Naive thymus-derived CD4-positive, alpha-beta T cell (primary cell): ENCODE data around the gene CHCHD6. TPM values are rescaled to one million over a fixed set of nuclear protein-coding genes. Genes with fewer than 3 reads are reported as not detected.
A peak's percentile ranks its signal among the peaks of the same experiment; 100 is the strongest.

Source experiments
- ATAC-seq: fragments of 150-1000 bp; cut with Tn5 transposase; 2 replicates; pipeline ENCODE4 v1.10.0; 2021; ENCODE audit warnings: mild to moderate bottlenecking, moderate library complexity
- CTCF ChIA-PET: fragments of 350-600 bp; sonication (Branson Sonifier 250); formaldehyde crosslinking; loops from one replicate; lab custom pipeline; 2021; ENCODE audit warnings: antibody characterized with exemption; lab: Charles Lee
- POLR2A ChIA-PET: fragments of 350-600 bp; sonication (Branson Sonifier 250); formaldehyde crosslinking; loops from one replicate; lab custom pipeline; 2021; ENCODE audit warnings: antibody characterized with exemption, inconsistent platforms; lab: Charles Lee
- DNase-seq, 9 donors: peaks; one replicate each; pipeline versions ENCODE4 v3.0.0 to v3.0.0-alpha.2; 2020 to 2022; ENCODE audit warnings: mixed read lengths in 1 of 9
- H3K27ac ChIP-seq: one replicate; pipeline ENCODE4 v1.7.0; 2013; ENCODE audit warnings: mild to moderate bottlenecking, low read depth, low read length, moderate library complexity
- H3K27me3 ChIP-seq, 2 donors: one replicate each; pipeline ENCODE4 v1.7.0; 2013; ENCODE audit warnings: low read length in 2 of 2, mild to moderate bottlenecking in 2 of 2, moderate library complexity in 2 of 2; ENCODE audit not compliant: control insufficient read depth in 2 of 2, insufficient read depth in 2 of 2
- H3K36me3 ChIP-seq, 3 experiments: 1 replicate in 2 of 3; 2 replicates in 1 of 3; pipeline ENCODE4 v1.7.0; 2013; ENCODE audit warnings: low read length in 3 of 3, mild to moderate bottlenecking in 3 of 3, moderate library complexity in 1 of 3; ENCODE audit not compliant: insufficient read depth in 3 of 3, control insufficient read depth in 2 of 3
- H3K4me1 ChIP-seq, 2 donors: one replicate each; pipeline ENCODE4 v1.7.0; 2013; ENCODE audit warnings: low read length in 2 of 2, mild to moderate bottlenecking in 2 of 2, moderate library complexity in 1 of 2; ENCODE audit not compliant: control insufficient read depth in 2 of 2, insufficient read depth in 2 of 2
- H3K4me3 ChIP-seq: 2 replicates; pipeline ENCODE4 v1.7.0; 2013; ENCODE audit warnings: mild to moderate bottlenecking, low read length
- H3K9me3 ChIP-seq, 3 experiments: 1 replicate in 2 of 3; 2 replicates in 1 of 3; pipeline ENCODE4 v1.7.0; 2013; ENCODE audit warnings: low read length in 3 of 3; ENCODE audit not compliant: control insufficient read depth in 2 of 3
- H3K27ac Mint-ChIP-seq, 9 donors: one replicate each; pipeline ENCODE4 v1.8.0; 2020 to 2022; ENCODE audit warnings: mixed read lengths in 9 of 9, mild to moderate bottlenecking in 8 of 9, moderate library complexity in 5 of 9, inconsistent platforms in 2 of 9
- H3K27me3 Mint-ChIP-seq, 5 donors: one replicate each; pipeline ENCODE4 v1.8.0; 2021 to 2022; ENCODE audit warnings: mixed read lengths in 5 of 5, mild to moderate bottlenecking in 1 of 5
- H3K36me3 Mint-ChIP-seq, 5 donors: one replicate each; pipeline ENCODE4 v1.8.0; 2020 to 2022; ENCODE audit warnings: mixed read lengths in 5 of 5, mild to moderate bottlenecking in 3 of 5, inconsistent platforms in 1 of 5
- H3K4me1 Mint-ChIP-seq, 7 donors: one replicate each; pipeline ENCODE4 v1.8.0; 2020 to 2022; ENCODE audit warnings: mixed read lengths in 7 of 7, mild to moderate bottlenecking in 3 of 7, inconsistent platforms in 1 of 7
- H3K4me3 Mint-ChIP-seq, 10 donors: one replicate each; pipeline ENCODE4 v1.8.0; 2020 to 2022; ENCODE audit warnings: mild to moderate bottlenecking in 10 of 10, mixed read lengths in 10 of 10, moderate library complexity in 6 of 10, inconsistent platforms in 2 of 10
- H3K9me3 Mint-ChIP-seq, 11 donors: one replicate each; pipeline ENCODE4 v1.8.0; 2020 to 2022; ENCODE audit warnings: mixed read lengths in 11 of 11, mild to moderate bottlenecking in 4 of 11, inconsistent platforms in 1 of 11, moderate library complexity in 1 of 11
- intact Hi-C, 2 donors: fragments of 100-400 bp; cut with micrococcal nuclease; formaldehyde crosslinking; loops; one replicate each; pipeline ENCODE4 v1.15.1; 2023
- polyA plus RNA-seq, 2 donors: library from polyadenylated mRNA; unstranded; fragments of 300-500 nt; fragmentation: Illumina TruSeq; gene quantifications; one replicate each; pipeline ENCODE4 v1.2.3, GENCODE V29; 2021
- total RNA-seq, 6 experiments: library from RNA in 5 of 6; stranded (reverse) in 5 of 6; gene quantifications; 1 replicate in 5 of 6; 2 replicates in 1 of 6; pipeline ENCODE4 v1.2.3 and lab custom pipeline; 2021 to 2026

Gene CHCHD6
- total and polyA plus RNA-seq, 7 experiments from 2014 or later = 5.4 to 15.1 (median 11.0) TPM

- no peaks in the 10 kb centered on the region for H3K4me1 Mint-ChIP-seq
- ATAC-seq = no peak
- Histone ChIP-seq H3K27ac (no peak overlapping the region), H3K4me1 (no peaks in the 10 kb centered on the region), H3K27me3 (no peaks in the 10 kb centered on the region), H3K36me3 (no peaks in the 10 kb centered on the region), H3K4me3 (no peak overlapping the region), H3K9me3 (no peaks in the 10 kb centered on the region)
- intact Hi-C loops = loop anchor here in 1 of 2 donors (10.0 kb wide), 1 partner anchor 1613 kb away; the partner anchor contains the start of gene ZNF148
- no peak overlapping the region for H3K4me3 Mint-ChIP-seq
- ChIA-PET CTCF (interaction anchor here (1.6 kb wide), 1 partner anchor 14 kb away, joined by 3 read pairs; no protein-coding TSS in a partner anchor), POLR2A (no interaction called here)
- H3K36me3 Mint-ChIP-seq = peaks cover 0 to 7% (median 0%) of the 10 kb centered on the region in 5 donors
- no peaks in the 10 kb centered on the region for H3K9me3 Mint-ChIP-seq
- peaks cover 0 to 5% (median 0%) of the 10 kb centered on the region in 5 donors for H3K27me3 Mint-ChIP-seq
- H3K27ac Mint-ChIP-seq = peak overlapping the region in 2 of 9 donors; percentile 25 to 70
- DNase-seq = no peak
Observed at GRCh38 chr3:126987596-126987995, 283.6 kb downstream of the CHCHD6 start.

GRCh38 chr3:126988451-126989021 lies 284.5 kb downstream of the CHCHD6 start:
- H3K4me3 ChIP-seq = no peak overlapping the region
- peaks cover 0 to 5% (median 0%) of the 10 kb centered on the region in 5 donors for H3K27me3 Mint-ChIP-seq
- no peak overlapping the region for H3K27ac ChIP-seq
- H3K4me3 Mint-ChIP-seq = no peak overlapping the region
- H3K36me3 Mint-ChIP-seq = peaks cover 0 to 7% (median 0%) of the 10 kb centered on the region in 5 donors
- H3K27ac Mint-ChIP-seq = no peak overlapping the region
- intact Hi-C loops = loop anchor here in 1 of 2 donors (10.0 kb wide), 1 partner anchor 1614 kb away; the partner anchor contains the start of gene ZNF148
- CTCF ChIA-PET = interaction anchor here (0.6 to 1.6 kb wide), 2 partner anchors 15 to 236 kb away, joined by 3 read pairs; no protein-coding TSS in a partner anchor
- DNase-seq (no peak), ATAC-seq (no peak)
- no peaks in the 10 kb centered on the region for H3K27me3 ChIP-seq
- H3K4me1 Mint-ChIP-seq = no peaks in the 10 kb centered on the region
- H3K9me3 Mint-ChIP-seq = no peaks in the 10 kb centered on the region
- no peaks in the 10 kb centered on the region for H3K9me3 ChIP-seq
- POLR2A ChIA-PET = no interaction called here
- no peaks in the 10 kb centered on the region for H3K4me1 ChIP-seq
- H3K36me3 ChIP-seq = no peaks in the 10 kb centered on the region

- H3K9me3 Mint-ChIP-seq = no peaks in the 10 kb centered on the region
- peaks cover 0 to 6% (median 0%) of the 10 kb centered on the region in 7 donors for H3K4me1 Mint-ChIP-seq
- intact Hi-C loops = loop anchor here in 1 of 2 donors (10.0 kb wide), 1 partner anchor 1615 kb away; the partner anchor contains the start of gene ZNF148
- peaks cover 0 to 3% (median 0%) of the 10 kb centered on the region in 5 donors for H3K27me3 Mint-ChIP-seq
- no peak overlapping the region for H3K4me3 Mint-ChIP-seq
- no peaks in the 10 kb centered on the region for H3K36me3 ChIP-seq
- no peak overlapping the region for H3K27ac ChIP-seq
- CTCF ChIA-PET = interaction anchor here (1.6 kb wide), 1 partner anchor 16 kb away, joined by 3 read pairs; no protein-coding TSS in a partner anchor
- H3K27me3 ChIP-seq = no peaks in the 10 kb centered on the region
- ATAC-seq (no peak), DNase-seq (no peak)
- no peak overlapping the region for H3K4me3 ChIP-seq
- H3K4me1 ChIP-seq = no peaks in the 10 kb centered on the region
- no peak overlapping the region for H3K27ac Mint-ChIP-seq
- POLR2A ChIA-PET = no interaction called here
- H3K9me3 ChIP-seq = no peaks in the 10 kb centered on the region
- H3K36me3 Mint-ChIP-seq = peaks cover 0 to 7% (median 0%) of the 10 kb centered on the region in 5 donors
Observed at GRCh38 chr3:126989316-126990023, 285.4 kb downstream of the CHCHD6 start.

GRCh38 chr3:126990024-126990700 lies 286.1 kb downstream of the CHCHD6 start:
- Histone ChIP-seq H3K27me3 (no peaks in the 10 kb centered on the region), H3K27ac (no peak overlapping the region), H3K4me3 (no peak overlapping the region), H3K36me3 (no peaks in the 10 kb centered on the region), H3K4me1 (no peaks in the 10 kb centered on the region), H3K9me3 (no peaks in the 10 kb centered on the region)
- DNase-seq (no peak), ATAC-seq (no peak)
- Mint-ChIP-seq H3K27ac (no peak overlapping the region), H3K4me1 (peaks cover 0 to 7% (median 0%) of the 10 kb centered on the region in 7 donors), H3K36me3 (peaks cover 0 to 7% (median 0%) of the 10 kb centered on the region in 5 donors), H3K4me3 (no peak overlapping the region), H3K27me3 (peaks cover 0 to 2% (median 0%) of the 10 kb centered on the region in 5 donors), H3K9me3 (no peaks in the 10 kb centered on the region)
- ChIA-PET POLR2A (no interaction called here), CTCF (no interaction called here)
- intact Hi-C loops = no loop called here

- ChIA-PET CTCF (no interaction called here), POLR2A (no interaction called here)
- Histone ChIP-seq H3K27me3 (no peaks in the 10 kb centered on the region), H3K27ac (no peak overlapping the region), H3K36me3 (no peaks in the 10 kb centered on the region), H3K4me3 (no peak overlapping the region), H3K9me3 (no peaks in the 10 kb centered on the region), H3K4me1 (no peaks in the 10 kb centered on the region)
- ATAC-seq (no peak), DNase-seq (no peak)
- Mint-ChIP-seq H3K4me1 (peaks cover 0 to 7% (median 0%) of the 10 kb centered on the region in 7 donors), H3K36me3 (peaks cover 0 to 7% (median 0%) of the 10 kb centered on the region in 5 donors), H3K4me3 (no peak overlapping the region), H3K9me3 (no peaks in the 10 kb centered on the region), H3K27me3 (no peaks in the 10 kb centered on the region), H3K27ac (no peak overlapping the region)
- intact Hi-C loops = no loop called here
Observed at GRCh38 chr3:126990890-126991289, 286.9 kb downstream of the CHCHD6 start.

- H3K9me3 ChIP-seq = no peaks in the 10 kb centered on the region
- no peak for ATAC-seq
Observed at GRCh38 chr3:126991366-126992200, 287.5 kb downstream of the CHCHD6 start.

More at GRCh38 chr3:126991366-126992200, 287.5 kb downstream of the CHCHD6 start:
- Mint-ChIP-seq H3K27me3 (no peaks in the 10 kb centered on the region), H3K36me3 (peaks cover 0 to 7% (median 0%) of the 10 kb centered on the region in 5 donors), H3K4me1 (peaks cover 0 to 7% (median 0%) of the 10 kb centered on the region in 7 donors), H3K27ac (no peak overlapping the region), H3K9me3 (no peaks in the 10 kb centered on the region), H3K4me3 (no peak overlapping the region)
- Histone ChIP-seq H3K27me3 (no peaks in the 10 kb centered on the region), H3K4me1 (no peaks in the 10 kb centered on the region), H3K4me3 (no peak overlapping the region), H3K36me3 (no peaks in the 10 kb centered on the region), H3K27ac (no peak overlapping the region)
- POLR2A ChIA-PET = no interaction called here
- DNase-seq = no peak
- CTCF ChIA-PET = no interaction called here
- intact Hi-C loops = no loop called here
